IMR-90 (cell line): Measurements from ENCODE around the gene AP2B1.

Source experiments
- CEBPB ChIP-seq: IDR thresholded peaks from 2 replicates; pipeline ENCODE4 v1.6.1; 2012; ENCODE audit warnings: low read depth, low read length, improper control_type of control experiment
- CHD1 ChIP-seq: IDR thresholded peaks from 2 replicates; pipeline ENCODE4 v1.6.1; 2012; ENCODE audit warnings: low read depth, low read length, improper control_type of control experiment
- CTCF ChIP-seq: conservative IDR thresholded peaks from 2 replicates; pipeline ENCODE4 v1.5.1; 2012; ENCODE audit warnings: mild to moderate bottlenecking, low read depth, low read length, improper control_type of control experiment
- FOS ChIP-seq: fragments of 150-350 bp; IDR thresholded peaks from 2 replicates; pipeline ENCODE4 v1.6.1; 2016; ENCODE audit warnings: low read depth, low read length
- MXI1 ChIP-seq: IDR thresholded peaks from 2 replicates; pipeline ENCODE4 v1.6.1; 2012; ENCODE audit warnings: low read depth, mild to moderate bottlenecking, low read length, moderate library complexity, borderline replicate concordance
- POLR2A ChIP-seq: IDR thresholded peaks from 2 replicates; pipeline ENCODE4 v1.6.1; 2012; ENCODE audit warnings: mild to moderate bottlenecking, low read depth, low read length
- RAD21 ChIP-seq: IDR thresholded peaks from 2 replicates; pipeline ENCODE4 v1.6.1; 2012; ENCODE audit warnings: low read length, improper control_type of control experiment
- RCOR1 ChIP-seq: IDR thresholded peaks from 2 replicates; pipeline ENCODE4 v1.6.1; 2012; ENCODE audit warnings: mild to moderate bottlenecking, low read length, improper control_type of control experiment; ENCODE audit not compliant: insufficient replicate concordance
- RFX5 ChIP-seq: IDR thresholded peaks from 2 replicates; pipeline ENCODE4 v1.8.0; 2012; ENCODE audit warnings: low read depth, mild to moderate bottlenecking, low read length, moderate library complexity
- SMC3 ChIP-seq: fragments of 150-350 bp; IDR thresholded peaks from 2 replicates; pipeline ENCODE4 v1.6.1; 2016; ENCODE audit warnings: low read depth, mild to moderate bottlenecking, antibody characterized with exemption, low read length, moderate library complexity

GRCh38 chr17:35768797-35769196 lies 181.7 kb downstream of the AP2B1 start:
- no peak for TF ChIP-seq CTCF
- no peak for TF ChIP-seq RCOR1
- no peak for TF ChIP-seq POLR2A
- no peak for TF ChIP-seq CEBPB
- TF ChIP-seq SMC3, result no peak
- no peak for TF ChIP-seq MXI1
- no peak for TF ChIP-seq CHD1
- TF ChIP-seq RFX5, result no peak
- no peak for TF ChIP-seq RAD21
- no peak for TF ChIP-seq FOS
